GM18520 (cell line): ENCODE measurements around the gene MAN2A2.
A peak's percentile ranks its signal among the peaks of the same experiment; 100 is the strongest.

Source experiments
- ATAC-seq: cut with Tn5 transposase; IDR thresholded peaks from one replicate; pipeline ENCODE4 v1.9.1; 2021; ENCODE audit not compliant: unreplicated experiment

Gene MAN2A2

DNA sequence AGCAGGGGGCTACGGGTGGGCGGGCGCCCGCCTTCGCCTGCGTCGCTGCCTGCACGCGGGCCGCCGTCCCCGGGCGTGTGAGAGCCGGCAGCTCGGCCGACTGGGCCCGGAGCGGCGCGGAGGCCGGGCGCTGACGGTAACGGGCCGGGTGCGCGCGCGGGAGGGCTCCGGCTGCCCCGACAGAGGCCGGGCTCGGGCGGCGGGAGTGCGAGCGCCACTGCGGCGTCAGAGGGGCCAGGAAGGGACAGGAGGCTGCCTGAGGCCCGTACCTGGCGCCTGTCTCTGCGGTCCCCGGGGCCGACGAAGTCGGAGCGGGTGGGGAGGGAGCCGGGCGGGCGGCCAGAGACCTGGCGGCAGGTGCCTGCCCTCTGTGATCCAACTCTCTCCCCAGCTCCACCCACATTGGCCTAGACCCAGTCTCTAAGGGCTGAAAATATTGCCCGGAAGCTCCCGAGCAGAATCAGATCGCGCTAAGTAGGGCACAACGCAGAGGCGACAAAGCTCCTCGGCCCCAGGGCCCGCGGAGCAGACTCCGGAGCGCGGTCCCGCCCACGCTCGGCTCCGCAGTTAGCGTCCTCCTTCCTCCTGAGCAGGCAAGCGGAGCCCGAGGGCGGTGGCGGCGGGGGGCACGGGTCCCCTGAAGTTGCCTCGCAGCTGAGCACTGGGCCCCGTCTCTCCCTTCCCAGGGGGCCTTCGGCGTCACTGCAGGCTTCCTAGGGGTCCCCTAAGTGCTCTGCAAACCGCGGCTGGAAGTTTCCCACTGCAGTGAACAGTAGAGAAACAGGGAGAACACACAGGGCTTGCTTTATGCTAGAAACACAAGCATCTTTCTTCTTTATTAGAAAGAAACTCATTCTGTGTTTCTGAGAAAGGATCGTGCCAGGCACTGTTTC, at the start of gene MAN2A2:
Gene MAN2A2 (plus strand): TSS at position 463 of the 893 bp plus-strand sequence. CDS start 906 bp downstream, outside the sequence.
- ATAC-seq, result peak; percentile 27

DNA sequence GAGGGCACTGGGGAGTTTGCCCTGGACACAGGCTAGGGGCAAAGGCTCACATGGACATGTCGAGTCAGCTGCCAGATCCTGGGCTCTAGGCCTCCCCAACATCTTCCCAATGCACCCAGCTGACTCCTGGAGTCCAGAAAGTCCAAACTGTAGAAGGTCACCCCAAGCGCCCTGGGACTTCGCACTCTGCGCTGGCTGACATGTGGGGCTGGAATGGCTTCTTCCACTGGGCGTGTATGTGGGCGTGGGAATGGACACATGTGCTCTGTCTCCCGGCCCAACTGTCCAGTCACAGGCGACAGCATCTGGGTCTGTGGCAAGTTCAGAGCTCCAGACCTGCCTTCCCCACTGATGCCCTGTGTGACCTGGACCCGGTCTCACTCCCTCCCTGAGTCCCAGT, 48.0 kb upstream of the MAN2A2 start:
- no peak for ATAC-seq

DNA sequence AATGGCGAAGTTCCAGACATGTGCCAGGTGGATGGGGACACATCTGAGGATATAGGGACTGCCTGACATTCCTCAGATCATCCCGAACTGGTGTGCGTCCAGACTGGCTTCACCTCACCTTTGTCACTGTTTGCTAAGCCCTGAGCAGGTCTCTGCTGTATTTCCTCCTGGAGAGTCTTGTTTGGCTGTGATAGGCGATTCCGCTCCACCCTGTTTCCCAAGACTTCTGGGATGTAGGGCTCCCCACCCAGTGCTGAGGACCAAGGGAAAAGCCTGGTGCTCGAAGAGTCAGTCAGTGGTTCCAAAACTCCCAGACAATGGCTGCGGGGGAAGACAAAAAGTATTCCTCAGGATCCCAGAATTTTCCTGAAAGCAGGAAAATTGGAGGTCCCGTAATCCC, 45.8 kb upstream of the MAN2A2 start:
- ATAC-seq, result no peak

DNA sequence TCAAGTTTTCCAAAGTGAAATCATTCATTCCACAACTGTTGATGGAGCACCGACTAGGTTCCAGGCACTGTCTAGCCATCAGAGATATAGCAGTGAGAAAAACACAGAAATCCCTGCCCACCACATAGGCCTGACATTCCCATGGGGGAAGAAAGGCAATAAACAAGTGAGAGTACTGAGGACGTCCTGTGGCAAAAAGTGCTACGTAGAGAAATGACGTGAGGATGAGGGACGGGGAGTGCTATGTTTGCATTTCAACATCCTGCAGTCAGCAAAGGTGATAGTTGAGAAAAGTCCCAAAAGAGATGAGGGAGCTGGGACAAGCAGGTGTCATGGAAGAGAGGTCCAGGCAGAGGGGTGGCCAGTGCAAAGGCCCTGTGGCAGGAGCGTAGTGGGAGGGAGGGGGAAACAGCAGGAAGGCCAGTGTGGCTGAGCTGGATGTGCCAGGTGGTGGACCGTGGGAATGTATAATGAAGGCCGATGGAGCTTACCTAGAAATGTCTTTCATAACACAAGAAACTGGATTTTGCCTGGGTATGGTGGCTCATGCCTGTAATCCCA, 45.1 kb upstream of the MAN2A2 start:
- no peak for ATAC-seq

DNA sequence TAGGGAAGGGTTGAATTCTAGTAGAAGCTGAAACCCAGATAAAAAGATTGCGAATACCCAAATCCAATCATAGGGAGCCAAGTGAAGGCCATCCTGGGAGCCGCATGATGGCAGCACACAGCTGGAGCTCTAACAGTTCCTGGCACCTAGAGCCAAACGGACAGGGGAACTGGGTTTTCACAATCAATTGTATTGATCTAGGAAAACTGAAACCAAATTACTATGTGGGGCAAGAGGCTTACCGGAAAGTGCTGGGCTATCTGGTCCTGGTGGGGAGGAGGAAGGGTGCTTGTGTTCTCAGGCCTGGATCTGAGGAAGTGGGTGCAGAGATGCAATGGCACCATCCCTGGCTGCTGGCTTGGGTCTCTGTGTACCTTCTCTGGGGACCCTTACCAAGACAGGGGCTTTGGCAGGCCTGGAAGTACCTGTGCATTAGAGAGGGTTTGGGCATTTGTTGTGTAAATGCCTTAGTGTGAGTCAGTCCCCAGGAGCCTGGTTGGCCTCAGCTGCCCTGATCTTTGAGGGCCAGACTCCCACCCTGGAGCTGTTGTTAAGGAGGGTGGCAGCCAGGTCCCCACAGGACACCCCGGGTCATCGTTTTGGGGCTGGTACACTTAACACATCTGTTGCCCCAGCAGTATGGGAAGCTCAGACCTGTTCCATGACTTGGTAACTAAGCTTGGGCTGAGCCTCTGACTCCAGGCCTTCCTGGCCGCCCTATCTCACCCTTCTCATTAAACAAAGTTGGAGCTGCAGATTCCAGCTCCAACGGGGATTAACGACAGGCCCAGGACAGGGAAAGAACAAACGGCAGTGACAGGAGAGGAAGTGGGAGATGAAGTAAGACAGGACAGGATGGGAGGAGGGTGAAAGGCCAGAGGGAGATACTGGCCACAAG, 43.6 kb upstream of the MAN2A2 start:
- no peak for ATAC-seq

DNA sequence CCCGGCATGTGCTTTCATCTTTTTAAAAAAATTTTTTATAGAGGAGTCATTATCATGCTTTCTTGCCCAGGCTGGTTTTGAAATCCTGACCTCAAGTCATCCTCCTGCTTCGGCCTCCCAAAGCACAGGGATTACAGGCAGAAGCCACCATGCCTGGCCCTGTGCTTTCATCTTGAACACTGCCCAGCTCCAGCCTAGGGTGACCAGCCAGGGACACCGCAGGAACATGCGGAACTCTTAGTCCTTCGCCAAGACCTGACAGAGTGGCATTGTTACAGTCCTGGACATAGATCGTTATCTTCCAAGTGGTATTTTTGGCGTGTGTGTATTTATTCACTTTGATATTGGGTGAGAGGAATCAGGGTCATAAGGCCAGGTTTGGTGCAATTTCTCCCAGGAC, 42.7 kb upstream of the MAN2A2 start:
- ATAC-seq, result no peak

DNA sequence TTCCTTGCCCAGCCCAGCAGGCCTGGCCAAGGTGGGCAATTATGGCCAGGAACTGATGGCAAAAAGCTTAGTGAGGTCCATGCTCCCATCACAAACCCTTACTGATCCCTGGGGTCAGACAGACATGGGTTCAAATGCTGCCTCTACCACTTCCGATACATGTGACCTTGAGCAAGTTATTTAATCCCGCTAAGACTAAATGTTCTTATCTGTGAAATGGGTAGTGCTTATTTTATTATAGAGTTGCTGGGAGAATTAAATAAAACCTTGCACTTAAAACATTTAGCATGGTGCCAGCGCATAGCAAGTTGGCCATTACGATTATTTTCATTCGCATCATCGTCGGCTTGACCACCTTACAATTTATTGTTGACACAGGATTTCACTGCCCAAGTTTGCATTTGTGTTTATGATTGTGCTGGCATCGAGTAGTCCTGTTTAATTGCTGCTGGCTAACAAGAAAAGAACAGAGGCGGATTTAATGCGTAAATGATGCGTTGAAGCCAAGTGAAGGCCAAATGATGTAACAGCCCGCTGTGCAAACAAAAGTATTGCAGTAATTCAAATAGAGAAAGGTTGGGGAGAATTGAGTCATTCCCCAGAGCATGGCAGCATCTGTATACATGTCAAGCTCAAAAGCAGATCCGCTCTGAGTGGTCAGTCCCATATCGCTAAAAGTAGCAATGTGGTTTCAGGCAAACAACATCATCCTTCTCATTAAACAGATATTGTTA, 42.0 kb upstream of the MAN2A2 start:
- ATAC-seq, result no peak

DNA sequence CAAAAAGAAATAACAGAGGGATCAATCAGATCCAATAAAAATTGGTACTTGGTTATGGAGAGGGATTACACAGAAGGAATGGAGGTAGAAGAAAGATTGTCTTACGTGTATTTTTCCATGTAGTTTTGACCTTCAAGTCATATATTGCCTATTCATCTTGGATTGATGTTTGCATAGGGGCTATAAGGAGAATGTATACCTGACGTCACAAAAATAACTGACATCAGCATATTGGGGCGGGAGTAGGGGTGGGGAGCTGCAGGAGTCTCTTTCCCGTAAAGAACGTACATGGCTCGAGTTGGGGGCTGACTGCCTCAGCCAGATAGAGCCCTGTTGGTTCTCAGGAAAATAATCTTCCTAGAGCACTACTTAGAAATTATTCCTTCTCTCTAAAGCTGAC, 40.6 kb upstream of the MAN2A2 start:
- no peak for ATAC-seq

DNA sequence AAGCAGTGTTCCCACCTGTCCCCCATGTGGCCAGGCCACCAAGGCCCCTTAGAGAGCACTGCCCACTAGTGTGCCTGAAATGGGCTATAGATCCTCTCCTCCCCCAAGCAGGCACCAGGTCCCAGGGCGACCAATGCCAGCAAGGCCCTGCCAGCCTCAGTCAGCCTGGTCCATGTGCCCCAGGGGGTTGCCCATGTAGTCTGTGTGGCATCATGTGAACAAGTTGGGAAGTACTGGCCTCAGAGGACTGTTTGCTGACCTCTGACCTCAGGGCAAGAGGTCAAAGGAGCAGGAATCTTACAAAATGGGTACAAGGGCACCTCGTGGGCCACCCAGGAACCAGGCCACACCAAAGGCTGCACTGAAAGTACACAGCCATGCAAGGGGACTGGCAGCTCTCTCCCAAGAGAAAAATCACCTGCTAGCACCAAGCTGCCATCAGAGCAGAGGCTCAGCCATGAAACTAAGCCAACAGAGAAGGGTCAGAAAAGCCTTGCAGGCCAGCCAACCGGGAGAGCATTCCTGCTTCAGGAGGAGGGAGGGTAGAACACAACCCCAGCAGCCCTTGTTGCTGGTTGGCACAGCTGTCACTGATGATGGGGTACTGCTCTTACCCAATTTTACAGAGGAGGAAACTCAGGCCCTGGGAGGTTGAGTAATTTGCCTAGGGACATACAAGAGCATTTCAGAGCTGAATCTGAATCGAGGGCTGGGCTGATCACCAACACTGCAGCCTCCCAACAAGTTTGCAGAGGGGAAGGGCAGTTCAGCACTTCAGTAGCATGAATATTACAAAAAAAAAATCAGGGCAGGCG, 39.9 kb upstream of the MAN2A2 start:
- no peak for ATAC-seq

DNA sequence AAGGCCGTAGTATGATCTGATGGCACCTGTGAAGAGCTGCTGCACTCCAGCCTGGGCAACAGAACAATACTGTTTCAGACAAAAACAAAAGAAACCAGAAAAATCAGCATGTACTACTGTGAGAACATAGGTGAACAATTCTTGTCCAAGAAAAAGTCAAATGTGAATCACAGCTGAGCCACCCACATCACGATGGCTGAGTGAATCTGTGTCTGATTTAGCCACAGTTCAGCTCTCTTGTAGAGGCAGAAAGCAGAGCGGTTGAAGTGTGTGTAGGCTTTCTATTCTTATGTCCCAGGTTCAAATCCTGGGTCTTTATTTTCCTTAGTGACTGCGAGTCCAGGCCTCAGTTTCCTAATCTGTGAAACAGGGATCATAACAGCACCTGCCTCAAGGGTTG, 39.1 kb upstream of the MAN2A2 start:
- ATAC-seq, result no peak

DNA sequence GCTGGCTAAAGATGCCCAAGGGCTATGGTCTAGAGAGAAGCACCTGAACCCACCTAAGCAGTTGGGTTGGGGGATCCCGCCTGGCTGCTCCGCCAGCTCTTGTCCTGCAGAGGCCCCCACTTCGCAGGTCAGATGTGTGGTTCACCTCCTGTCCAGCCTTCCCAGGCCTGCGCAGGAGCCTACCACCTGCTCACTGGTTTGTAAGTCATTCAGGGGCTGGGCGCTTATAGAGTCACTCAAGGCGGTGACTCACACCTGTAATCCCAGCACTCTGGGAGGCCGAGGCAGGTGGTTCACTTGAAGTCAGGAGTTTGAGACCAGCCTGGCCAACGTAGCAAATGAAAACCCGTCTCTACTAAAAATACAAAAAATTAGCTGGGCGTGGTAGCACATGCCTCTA, 38.6 kb upstream of the MAN2A2 start:
- no peak for ATAC-seq

DNA sequence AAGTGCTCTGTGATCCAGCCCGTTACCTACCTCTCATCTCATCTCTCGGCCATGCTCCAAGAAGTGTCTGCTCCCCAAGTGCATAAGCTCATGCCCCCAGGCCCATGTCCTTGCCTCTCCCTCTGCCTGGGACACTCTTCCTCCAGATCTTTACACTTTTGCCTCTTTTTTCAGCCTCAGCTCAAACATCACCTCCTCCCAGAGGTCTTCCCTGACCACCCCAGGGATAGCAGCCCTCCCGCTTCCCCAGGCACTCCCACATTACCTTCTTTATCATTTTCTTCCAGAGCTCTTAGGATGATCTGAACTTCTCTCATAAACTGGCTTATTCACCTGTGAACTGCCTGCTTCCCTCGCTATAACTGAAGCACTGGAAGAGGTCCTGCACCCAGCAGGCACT, 37.4 kb upstream of the MAN2A2 start:
- ATAC-seq, result no peak

DNA sequence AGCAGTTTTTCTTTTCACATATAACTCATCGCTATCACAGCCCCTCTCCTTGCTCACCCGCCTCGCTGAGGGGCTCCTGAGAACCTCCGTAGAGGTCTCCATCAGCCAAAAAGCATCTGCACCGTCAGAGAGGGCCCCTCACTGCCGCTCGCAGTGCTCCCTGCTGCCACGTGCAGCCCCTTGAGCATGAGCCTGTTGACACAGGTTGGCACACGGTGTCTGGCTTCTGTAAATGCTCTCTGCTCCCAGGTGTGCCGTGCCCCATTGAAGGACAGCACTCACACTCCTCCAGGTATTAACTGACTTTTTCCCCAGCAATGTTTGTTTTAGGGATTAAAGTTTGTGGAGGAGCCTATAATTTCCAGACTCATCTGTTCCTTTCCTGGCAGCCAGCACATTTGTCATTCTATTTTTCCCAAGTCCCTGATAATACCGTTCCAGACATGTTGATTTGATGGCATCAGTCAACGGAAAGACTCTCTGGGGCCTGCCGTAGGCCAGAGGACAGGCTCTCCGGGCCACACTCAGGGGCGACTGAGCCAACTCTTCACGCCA, 36.9 kb upstream of the MAN2A2 start:
- ATAC-seq, result no peak

DNA sequence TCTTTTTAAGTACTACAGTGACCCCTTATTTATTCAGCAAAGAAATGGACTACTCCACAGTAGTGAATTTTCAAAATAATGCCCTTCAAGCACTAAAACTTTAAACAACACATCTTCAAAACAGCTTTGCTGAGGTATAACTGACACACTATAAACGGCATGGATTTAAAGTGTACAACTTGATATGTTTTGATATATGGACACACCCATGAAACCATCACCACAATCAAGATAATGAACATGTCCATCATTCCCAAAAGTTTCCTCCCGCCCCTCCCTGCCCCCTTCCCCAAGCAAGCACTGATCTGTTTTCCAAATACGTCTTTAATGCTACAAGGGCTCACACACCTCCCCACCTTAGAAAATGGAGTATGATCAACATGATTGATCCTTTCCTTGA, 36.3 kb upstream of the MAN2A2 start:
- ATAC-seq, result no peak

DNA sequence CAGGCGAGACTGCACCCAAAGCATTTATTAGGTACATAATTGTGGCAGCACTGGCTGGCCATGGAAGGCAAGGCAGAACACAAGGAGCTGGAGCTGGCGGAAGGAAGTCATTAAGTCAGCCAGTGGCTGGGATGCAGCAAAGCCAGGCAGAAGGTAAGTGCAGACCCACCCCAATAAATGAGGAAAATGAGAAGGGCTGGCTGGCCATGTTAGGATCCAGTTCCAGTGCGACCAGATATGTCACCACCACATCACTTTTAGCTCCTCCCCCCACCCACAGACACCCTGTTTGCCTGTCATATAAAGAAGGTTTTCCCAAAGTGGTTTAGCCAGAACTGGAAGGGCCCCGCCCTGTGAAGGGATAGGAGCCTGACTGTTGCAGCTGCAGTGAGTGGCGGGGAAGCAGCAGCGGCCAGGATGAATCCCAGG, 34.8 kb upstream of the MAN2A2 start, which contains the start of gene FURIN:
Gene FURIN (plus strand): TSS at position 328 of the 429 bp plus-strand sequence. CDS start 7,153 bp downstream, outside the sequence.
- no peak for ATAC-seq

DNA sequence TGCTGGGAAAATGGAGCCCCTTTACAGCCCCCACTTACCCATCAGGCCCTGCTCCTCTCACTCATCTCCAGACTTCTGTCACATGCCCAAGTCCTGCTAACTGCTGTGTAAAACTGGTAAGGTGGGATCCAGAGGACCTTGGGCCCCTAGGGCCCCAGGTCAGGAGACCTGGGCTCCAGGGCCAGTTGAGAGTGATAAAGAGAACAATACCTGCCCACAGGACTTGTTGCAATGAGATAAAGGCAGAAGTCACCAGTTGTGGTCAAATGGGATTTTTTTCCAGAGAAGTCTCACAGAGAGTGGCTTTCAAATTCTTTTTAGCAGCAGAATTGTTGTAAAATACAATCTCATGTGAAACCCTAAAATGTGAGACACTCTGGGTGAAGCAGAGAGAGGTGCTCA, 34.0 kb upstream of the MAN2A2 start:
- no peak for ATAC-seq

DNA sequence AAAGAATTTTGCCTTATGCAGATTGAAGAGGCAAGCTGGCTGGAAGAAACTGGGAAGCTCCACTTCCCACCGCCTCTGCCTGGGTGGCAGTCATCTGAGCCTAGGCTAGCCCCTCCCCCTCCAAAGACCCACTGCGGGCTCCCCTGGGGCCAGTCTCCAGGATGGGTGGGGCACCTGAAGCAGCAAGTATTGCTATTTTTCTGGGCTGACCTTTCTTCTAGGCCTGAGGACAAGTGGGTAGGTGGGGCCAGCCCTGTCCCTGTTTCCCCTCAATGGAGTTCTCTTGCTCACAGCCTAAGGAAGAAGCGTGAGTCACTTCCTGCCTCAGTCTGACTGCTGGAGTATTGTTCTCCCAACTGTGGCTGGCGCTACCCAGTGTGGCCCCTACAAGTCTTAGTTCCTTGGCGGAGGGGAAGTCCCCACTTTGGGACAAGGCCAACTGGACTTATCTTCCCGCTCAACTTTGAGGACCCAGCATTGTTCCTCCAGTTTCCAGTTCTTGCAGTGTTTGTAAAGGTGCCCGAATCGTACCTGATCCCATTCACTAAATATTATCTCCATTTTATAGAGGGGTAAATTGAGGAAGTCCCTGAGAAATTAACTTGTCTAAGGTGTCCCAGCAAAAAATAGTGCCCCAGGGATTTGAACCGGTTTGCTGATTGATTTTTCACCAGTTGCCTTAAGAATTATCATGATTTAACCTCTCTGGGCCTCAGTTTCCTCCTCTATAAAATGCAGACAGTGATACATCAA, 33.3 kb upstream of the MAN2A2 start:
- no peak for ATAC-seq

DNA sequence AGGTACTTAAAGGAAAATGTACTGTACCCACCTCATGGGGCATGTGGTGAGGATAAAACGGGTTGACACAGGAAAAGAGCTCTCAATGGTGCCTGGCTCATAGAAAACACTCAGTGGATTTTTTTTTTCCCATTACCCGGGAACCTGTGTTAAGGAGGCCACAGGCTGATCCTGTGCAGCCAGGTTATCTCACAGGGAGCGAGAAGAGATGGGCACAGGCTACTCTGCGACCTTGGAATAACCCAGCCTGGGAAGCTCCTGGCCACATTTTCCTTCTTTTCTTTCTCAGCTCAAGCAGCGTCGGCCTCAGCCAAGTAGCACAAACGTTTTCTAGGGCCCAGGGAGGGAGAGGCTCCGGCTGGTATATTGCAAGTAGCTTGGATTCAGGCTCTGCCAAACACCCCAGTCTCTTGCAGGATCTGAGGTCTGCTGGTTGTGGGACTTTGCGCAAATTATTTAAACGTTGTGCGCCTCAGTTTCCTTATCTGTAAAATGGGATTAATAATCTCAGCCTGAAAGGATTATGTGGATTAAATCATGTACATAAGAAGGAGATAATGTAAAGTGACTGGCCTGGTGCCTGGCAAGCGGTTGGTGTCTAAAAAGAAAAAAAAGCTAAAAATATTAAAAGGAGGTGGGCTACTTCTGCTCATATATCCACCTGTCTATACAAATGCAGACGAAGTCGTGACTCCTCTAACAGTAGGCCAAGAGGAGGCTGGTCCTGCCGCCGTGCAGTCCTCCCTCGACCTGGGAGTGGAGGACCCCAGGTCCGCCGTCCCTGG, 32.6 kb upstream of the MAN2A2 start:
- no peak for ATAC-seq
